HuH-7 (cell line): ENCODE results near the gene ABHD16A.

Source experiments
- DNase-seq: peaks from one replicate; pipeline ENCODE4 v3.0.0; 2011; ENCODE audit warnings: low spot score

ABHD16A gene

DNA sequence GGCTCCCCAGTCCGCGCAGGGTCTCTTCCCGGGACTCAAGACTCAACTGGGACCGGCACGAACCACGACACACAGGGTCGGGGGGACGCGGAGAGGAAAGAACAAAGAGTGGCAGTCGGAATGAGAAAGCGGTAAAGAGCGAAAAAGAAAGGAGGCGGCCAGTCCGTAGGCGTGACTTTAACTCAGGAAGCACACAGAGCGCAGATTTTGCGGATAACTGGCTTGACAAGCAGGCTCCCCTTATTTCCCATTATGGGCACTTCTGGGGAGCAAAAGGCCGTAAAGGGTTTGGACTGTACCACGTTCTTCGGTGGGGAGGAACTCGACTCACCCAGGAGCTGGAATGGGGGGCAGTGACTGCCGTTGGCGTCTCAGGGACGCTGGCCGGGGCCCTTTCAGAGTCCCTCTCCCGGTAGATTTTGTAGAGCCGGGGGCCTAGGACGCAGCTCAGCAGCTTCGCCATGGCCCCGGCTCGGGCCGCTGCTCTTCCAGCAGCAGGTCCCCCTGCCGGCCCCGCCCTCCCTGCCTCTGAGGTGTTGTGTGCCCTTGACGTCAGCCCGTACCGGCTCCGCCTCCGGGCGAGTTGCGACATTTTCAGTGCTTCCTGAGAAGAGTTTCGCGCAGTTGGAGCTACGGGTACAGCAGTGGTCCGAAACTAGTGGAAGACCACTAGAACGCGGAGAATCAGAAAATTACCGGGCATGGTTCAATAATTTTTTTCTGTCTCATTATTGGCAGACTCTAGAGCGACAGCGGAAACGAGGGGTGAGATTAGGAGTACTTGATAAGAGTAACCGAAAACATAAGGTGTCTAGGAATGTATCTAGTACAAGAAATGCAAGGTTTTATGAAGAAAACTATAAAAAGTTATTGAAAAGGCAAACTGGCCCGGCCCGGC is at the start of gene ABHD16A:
ABHD16A (minus strand) TSS at position 506 of the 898 bp plus-strand sequence; CDS start at position 463, 43 bp downstream.
- DNase-seq, result peak; percentile 88

DNA sequence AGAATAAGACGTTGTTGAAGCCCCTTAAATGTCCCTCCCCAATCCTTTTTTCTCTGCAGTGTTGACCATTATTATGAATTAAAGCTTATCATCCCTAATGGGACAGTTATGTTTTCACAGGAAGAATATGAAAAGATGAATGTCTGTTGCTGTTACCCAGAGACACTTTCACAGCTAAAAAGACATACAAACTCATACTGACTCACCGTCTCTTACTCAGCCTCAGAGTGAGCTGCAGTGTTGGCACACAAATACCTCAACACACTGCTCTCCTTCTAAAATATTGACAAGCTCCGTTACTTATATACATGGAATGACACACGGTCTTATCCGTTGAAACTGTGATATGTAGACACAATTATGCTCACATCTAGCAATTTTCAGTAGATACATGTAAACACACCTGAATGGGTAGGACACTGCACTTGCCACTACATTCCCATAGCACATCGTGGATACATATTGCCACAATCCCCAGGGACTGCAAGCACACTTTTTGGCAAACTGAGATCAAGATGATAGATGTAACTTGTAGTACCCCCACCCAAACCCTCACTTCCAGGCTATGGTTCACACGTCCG is 49.7 kb upstream of the ABHD16A start:
- no peak for DNase-seq

- DNase-seq, result no peak
Measured at GRCh38 chr6:31750411-31751022, 47.4 kb upstream of the ABHD16A start.

DNA sequence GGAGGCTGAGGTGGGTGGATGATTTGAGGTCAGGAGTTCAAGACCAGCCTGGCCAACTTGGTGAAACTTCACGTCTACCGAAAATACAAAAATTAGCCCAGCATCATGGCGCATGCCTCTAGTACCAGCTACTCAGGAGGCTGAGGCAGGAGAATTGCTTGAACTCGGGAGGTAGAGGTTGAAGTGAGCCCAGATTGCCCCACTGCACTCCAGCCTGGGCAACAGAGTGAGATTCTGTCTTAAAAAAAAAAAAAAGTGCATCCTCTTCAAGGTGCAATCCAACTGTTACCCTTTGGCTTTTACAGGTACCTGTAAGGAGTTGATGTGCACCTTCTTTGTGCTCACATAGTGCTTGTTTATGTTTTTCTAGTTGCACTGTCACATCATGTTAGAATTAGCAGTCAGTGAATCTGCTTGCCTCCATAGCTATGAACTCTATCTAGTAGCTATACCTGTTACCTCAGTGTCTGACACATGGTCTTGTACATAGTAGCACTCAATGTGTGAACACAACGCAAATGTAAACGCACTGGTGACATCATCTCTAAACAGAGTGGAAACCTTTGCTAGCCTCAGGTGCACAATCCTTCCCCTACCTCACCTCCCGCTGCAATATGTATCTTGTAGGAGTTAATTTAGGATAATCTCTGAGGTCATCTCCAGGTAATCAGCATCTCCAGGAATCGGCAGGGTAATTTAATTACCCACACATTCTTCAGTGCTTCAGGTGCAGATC is 46.3 kb upstream of the ABHD16A start:
- DNase-seq, result no peak

DNA sequence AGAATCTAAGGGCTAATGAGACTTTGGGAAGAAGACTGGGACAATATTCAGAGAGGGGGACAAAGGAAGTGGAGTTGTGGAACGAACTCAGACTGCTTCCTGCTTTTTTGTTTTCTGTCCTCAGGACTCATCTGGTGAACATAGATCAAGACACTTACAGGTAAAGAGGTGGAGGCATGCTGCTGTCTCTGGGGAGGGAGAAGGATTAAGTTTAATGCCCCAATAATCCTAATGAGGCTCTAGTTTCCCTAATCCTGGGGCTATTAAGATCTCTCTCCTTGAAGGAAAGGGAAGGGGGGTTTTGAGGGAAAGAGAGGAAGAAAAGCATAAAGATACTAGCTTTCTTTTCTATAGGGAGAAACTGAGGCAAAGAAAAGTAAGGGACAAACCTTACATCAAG is 41.3 kb upstream of the ABHD16A start:
- no peak for DNase-seq

GRCh38 chr6:31742894-31743293 is 39.8 kb upstream of the ABHD16A start:
- no peak for DNase-seq

DNA sequence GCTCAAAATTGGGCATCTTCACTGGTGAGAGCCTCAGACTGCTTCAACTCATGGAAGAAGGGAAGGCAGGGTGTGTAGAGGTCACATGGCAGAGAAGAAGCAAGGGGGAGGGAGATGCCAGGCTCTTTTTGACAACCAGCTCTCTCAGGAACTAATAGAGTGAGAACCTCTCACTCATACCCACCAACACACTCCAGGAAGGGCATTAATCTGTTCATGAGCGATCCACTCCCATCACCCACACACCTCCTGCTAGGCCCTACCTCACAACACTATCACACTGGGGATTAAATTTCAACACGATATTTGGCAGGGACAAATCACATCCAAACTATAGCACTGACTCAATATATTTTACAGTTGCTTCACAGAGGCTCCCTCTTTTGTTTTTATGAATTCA is 38.7 kb upstream of the ABHD16A start:
- DNase-seq, result no peak

DNA sequence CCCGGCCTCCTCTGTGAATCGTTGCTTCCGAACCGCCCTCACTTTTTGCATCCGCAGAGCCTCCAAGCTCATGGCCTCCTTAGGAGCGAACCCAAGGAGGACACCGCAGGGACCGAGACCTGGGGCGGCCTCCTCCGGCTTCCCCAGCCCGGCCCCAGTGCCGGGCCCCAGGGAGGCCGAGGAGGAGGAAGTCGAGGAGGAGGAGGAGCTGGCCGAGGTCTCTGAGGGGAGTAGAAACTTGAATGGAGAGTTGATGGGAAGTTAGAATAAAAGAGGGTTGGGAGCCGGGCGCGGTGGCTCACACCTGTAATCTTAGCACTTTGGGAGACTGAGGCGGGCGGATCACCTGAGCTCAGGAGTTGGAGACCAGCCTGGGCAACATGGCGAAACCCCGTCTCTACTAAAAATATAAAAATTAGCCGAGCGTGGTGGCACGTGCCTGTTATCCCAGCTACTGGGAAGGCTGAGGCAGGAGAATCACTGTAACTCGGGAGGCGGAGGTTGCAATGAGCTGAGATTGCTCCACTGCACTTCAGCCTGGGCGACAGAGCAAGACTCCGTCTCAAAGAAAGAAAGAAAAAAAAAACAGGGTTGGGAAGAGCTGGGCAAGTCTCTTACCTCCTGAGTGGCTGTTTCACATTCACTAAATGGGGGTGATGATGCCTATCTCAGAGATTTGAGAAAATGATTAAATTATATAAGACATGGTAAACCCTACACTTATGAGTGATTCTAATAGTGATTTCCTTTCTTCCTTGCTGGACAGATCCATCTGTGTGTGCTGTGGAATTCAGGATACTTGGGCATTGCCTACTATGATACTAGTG is 37.5 kb upstream of the ABHD16A start:
- no peak for DNase-seq

DNA sequence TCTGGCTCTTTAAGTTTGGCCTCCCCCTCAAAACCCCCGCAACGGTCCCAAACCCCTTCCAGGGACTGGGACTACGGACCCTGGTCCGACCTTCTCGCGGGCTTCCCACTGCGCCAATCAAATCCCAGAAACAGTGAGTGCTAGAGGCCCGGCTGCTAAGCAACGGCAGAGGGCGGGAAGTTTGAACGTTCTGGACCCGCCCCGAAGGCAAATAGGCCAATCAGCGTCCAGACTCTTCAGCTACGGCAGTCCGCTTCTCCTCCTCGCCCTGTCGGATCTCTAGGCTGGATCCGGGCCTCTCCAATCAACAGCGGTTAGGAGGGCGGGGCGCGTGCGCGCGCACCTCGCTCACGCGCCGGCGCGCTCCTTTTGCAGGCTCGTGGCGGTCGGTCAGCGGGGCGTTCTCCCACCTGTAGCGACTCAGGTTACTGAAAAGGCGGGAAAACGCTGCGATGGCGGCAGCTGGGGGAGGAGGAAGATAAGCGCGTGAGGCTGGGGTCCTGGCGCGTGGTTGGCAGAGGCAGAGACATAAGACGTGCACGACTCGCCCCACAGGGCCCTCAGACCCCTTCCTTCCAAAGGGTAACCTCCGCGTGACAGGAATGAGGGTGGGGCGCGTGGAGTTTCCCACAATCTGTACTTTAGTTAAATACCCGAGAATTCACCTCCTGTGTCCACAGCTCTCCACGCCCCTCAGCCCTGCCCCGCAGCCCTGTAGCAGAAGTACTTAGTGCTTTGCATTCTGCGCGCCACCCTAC is 36.7 kb upstream of the ABHD16A start, which contains the start of gene MSH5:
MSH5 (plus strand) TSS at position 367 of the 758 bp plus-strand sequence. CDS start 462 bp downstream, outside the sequence.
- peak; percentile 83 for DNase-seq

- peak; percentile 68 for DNase-seq
Measured at GRCh38 chr6:31737991-31738979, 35.2 kb upstream of the ABHD16A start.

- peak; percentile 70 for DNase-seq
Measured at GRCh38 chr6:31737315-31737990, 34.3 kb upstream of the ABHD16A start.

DNA sequence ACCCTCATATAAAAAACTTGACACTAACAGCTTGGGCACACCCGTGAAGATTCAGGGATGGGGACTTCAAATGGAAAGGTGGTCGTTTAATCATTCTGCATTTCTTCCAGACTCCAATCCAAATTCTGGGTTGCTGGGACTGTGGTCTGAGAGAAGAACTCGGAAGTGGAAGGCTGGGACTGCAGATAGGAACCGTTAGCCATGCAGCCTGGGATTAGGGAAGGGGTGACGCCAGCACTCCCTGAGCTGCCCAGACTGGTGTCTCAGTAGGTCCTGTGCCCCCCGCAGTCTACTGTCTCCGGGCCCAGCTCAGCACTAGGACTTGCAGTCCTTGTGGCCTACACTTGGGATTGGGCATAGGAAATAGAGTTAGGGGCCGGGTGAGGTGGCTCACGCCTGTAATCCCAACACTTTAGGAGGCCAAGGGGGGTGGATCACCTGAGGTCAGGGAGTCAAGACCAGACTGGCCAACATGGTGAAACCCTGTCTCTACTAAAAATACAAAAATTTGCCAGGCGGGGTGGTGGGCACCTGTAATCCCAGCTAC is 33.7 kb upstream of the ABHD16A start:
- DNase-seq, result no peak

DNA sequence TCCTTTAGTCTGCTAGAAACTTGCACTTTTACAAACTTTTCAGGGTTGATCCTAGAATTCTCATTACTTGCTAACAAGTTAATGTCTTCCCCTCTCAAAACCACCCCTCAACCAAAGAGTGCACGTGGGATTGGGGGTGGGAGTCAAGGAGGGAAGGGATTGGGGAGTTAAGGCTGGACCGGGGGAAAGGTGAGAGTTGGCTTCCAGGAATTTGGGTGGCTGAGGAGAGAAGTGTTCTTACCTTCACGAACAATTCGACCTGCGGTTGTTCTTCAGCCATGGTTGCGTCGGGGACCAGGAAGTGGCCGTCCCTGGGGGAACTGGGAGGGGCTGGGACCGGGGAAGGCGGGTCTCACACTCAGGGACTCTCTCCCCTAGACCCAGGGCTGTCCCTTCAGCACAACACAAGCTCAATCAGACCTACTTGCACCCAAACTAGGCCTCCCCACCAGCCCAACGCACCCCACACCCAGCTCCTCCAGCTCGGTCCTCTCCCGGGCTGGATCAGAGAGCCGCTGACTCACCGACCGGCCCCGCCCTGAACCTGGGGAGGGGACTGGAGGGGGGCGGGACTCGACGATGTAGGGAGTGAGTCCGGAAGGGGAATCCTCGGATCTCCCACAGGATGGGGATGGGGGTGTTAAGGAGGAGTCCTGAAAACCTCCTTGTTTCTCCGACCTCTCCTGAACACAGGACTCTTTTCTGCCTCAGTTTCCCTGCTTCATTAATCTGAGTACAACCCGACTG is 33.1 kb upstream of the ABHD16A start, which contains the start of gene CLIC1:
CLIC1 (minus strand) TSS at position 510 of the 747 bp plus-strand sequence; CDS start at position 280, 230 bp downstream.
- DNase-seq, result peak; percentile 77

DNA sequence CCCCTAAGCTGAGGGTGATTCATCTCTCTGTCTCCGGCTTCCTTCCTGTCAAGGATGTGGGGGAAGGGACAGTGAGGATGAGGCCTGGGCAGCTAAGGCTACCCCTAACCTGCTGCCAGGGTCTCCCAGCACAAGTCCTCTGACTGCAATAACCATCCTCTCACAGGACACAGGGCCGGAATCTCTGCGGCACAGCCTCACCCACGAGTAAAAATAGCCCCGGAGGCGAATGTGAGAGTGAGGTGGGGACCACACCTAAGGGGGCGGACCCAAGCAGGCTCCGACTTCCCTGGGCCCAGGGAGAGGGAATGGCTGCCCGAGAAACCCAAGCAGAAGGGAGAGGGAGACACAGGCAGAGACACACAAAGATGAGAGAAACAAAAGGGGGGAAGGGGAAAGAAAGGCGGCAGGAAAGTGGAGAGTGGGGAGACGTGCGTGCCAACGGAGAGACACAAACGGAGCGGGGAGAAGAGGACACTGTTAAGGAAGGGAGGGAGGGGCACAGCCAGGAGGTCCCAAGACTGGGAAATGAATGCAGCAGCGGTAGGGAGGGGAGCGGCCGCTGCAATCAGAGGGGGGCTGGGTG is 31.8 kb upstream of the ABHD16A start:
- DNase-seq, result no peak

GRCh38 chr6:31734247-31734820 is 31.2 kb upstream of the ABHD16A start:
- DNase-seq, result no peak

GRCh38 chr6:31733734-31734133 is 30.6 kb upstream of the ABHD16A start:
- no peak for DNase-seq

GRCh38 chr6:31732029-31732428 is 28.9 kb upstream of the ABHD16A start:
- no peak for DNase-seq
